HUES48 (cell line): ENCODE results near the gene CNN2.

Experiments
- H3K27ac ChIP-seq: one replicate; pipeline ENCODE4 v1.7.0; 2013; ENCODE audit warnings: low read depth, low read length, inconsistent platforms
- H3K27me3 ChIP-seq: 2 replicates; pipeline ENCODE4 v1.6.1; 2013; ENCODE audit warnings: mild to moderate bottlenecking, low read length; ENCODE audit not compliant: control insufficient read depth, insufficient read depth
- H3K36me3 ChIP-seq: 2 replicates; pipeline ENCODE4 v1.6.1; 2013; ENCODE audit warnings: low read length; ENCODE audit not compliant: control insufficient read depth, insufficient read depth
- H3K4me1 ChIP-seq: 2 replicates; pipeline ENCODE4 v1.6.1; 2013; ENCODE audit warnings: mild to moderate bottlenecking, low read length; ENCODE audit not compliant: control insufficient read depth, insufficient read depth
- H3K4me3 ChIP-seq: 2 replicates; pipeline ENCODE4 v1.5.1; 2013; ENCODE audit warnings: mild to moderate bottlenecking, low read depth, low read length
- H3K9ac ChIP-seq: 2 replicates; pipeline ENCODE4 v1.6.1; 2013; ENCODE audit warnings: mild to moderate bottlenecking, low read depth, low read length, moderate library complexity
- H3K9me3 ChIP-seq: 2 replicates; pipeline ENCODE4 v1.6.1; 2013; ENCODE audit warnings: low read length; ENCODE audit not compliant: control insufficient read depth, insufficient read depth

The CNN2 gene

DNA sequence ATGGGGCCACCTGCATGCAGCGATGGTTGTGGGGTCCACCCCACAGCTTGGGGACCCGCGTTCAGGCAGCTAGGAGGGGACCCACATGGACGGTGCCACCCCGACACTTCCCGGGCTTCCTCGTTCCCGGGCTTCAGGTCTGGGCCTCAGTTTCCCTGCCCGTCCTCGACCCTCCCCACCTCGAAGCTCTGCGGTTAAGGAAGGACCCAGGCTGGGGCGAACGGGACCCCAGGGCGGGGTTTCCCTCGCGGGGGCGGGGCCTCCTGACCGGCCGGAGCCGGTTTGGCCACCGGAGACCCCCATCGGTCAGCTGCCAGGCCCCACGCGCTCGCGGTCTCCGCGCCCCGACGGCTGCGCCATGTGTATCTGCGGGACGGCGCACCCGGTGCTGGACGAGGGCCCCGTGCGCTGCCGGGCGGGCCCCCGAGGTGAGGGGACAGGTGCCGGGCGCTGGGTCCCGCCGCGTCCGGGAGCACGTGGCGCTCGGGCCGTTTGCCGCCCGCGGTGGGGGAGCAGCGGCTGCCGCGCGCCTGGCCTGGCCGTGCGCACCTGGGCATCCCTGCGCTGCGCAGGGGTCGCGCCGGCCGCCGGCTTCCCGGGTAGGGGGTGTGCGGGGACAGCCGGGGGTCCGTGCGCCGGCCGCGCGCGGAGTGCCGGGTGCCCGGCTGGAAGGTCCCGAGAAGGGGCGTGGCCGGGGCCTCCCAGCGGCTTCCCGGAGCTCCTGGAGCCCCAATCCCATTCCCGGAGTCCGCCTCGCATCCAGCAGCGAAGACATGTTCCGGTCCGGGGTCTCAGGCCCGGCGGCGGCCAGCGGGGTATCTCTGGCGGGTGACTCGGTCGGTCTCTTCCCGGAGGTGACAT, 44.8 kb downstream of the CNN2 start:
- Histone ChIP-seq H3K4me3 (peak overlapping the region; percentile 71), H3K27me3 (peaks cover 15% of the 10 kb centered on the region)

DNA sequence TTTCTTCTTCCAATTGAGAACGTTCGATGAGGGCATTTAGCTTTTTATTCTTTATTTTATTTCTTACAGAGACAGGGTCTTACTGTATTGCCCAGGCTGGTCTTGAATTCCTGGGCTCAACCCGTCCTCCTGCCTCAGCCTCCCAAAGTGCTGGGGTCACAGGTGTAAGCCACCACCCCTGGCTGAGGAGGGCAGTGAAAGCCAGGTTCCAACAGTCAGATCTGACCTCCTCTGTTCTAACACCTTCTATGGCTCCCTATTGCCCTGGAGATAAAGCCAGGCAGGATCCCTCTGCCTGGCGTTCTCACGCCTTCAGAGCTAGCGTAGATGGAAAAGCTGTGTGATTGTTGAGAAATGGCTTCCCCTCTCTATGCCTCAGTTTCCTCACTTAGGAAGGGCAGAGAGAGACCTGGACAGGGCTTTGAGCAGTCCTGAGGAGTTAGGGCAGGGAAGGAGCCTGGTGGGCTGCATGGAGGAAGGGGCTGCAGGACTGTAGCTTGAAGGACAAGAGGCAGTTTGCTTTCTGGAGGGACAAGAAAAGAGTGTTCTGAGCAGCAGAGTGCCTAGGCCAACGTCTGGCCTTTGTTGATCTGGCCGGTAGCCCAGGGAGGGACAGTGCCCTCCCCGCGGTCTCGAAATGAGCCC, 46.1 kb downstream of the CNN2 start:
- peaks cover 24% of the 10 kb centered on the region for H3K36me3 ChIP-seq
- no peaks in the 10 kb centered on the region for H3K4me1 ChIP-seq
- peaks cover 7% of the 10 kb centered on the region for H3K27me3 ChIP-seq
- H3K27ac ChIP-seq: no peak overlapping the region
- no peaks in the 10 kb centered on the region for H3K9me3 ChIP-seq
- no peak overlapping the region for H3K9ac ChIP-seq
- no peak overlapping the region for H3K4me3 ChIP-seq

More for the DNA sequence above, 44.8 kb downstream of the CNN2 start:
- no peaks in the 10 kb centered on the region for H3K4me1 ChIP-seq
- H3K9me3 ChIP-seq: no peaks in the 10 kb centered on the region
- peak overlapping the region; percentile 35 for H3K27ac ChIP-seq
- peak overlapping the region; percentile 85; the same call in 1 of the 2 replicates for H3K9ac ChIP-seq
- peaks cover 24% of the 10 kb centered on the region for H3K36me3 ChIP-seq

DNA sequence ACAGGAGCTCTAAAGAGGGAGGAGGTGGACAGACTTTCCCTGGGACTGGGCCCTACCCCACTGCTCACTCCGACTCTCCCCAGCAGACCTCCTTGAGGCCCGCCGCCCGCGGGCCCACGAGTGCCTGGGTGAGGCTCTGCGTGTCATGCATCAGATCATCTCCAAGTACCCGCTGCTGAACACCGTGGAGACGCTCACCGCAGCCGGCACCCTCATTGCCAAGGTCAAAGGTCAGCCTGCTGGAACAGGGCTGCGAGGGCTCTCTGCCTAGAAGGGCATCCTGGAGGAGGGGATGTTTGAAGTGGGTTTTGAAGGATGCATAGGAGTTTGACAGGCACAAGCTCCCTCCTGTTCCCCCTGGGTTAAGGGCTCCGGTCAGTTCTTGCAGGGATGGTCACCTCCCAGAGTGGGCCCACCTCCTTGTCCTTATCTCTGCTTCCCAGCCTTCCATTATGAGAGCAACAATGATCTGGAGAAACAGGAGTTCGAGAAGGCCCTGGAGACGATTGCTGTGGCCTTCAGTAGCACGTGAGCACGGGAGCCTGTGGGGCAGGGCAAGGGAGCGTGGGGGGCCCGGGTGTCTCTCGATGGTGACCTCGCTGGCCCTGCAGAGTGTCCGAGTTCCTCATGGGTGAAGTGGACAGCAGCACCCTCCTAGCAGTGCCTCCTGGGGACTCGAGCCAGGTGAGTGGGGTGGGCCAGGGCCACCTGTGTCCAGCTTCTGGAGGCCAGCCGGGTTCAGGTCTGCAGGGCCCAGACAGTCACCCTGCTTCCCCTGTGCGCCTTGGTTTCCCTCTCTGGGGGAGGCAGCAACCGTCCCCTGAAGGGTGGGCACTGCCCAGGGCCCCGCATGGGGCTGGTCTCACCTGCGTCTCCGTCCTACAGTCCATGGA, 46.9 kb downstream of the CNN2 start:
- no peak overlapping the region for H3K4me3 ChIP-seq
- H3K9ac ChIP-seq: no peak overlapping the region
- peaks cover 4% of the 10 kb centered on the region for H3K27me3 ChIP-seq
- peaks cover 28% of the 10 kb centered on the region for H3K36me3 ChIP-seq
- no peak overlapping the region for H3K27ac ChIP-seq
- no peaks in the 10 kb centered on the region for H3K9me3 ChIP-seq
- no peaks in the 10 kb centered on the region for H3K4me1 ChIP-seq

DNA sequence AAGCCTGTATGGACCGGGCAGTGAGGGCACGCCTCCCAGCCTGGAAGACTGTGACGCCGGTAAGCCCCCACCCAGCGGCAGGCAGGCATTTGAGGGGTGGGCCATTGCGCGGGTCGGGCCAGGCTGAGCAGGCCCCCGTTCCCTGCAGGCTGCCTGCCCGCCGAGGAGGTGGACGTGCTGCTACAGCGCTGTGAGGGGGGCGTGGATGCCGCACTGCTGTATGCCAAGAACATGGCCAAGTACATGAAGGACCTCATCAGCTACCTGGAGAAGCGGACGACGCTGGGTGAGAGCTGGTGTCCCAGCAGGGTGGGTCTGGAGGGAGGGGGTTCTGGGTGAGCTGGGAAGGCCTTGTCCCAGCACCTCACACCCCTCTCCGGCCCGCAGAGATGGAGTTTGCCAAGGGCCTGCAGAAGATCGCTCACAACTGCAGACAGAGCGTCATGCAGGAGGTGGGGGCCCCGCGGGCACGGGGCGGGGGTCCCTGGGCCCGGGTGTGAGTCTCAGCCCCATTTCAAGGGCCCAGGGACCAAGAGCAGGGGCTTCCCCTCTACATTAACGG, 47.6 kb downstream of the CNN2 start:
- Histone ChIP-seq H3K27me3 (peaks cover 4% of the 10 kb centered on the region), H3K9ac (no peak overlapping the region), H3K36me3 (peaks cover 28% of the 10 kb centered on the region), H3K27ac (no peak overlapping the region), H3K9me3 (no peaks in the 10 kb centered on the region), H3K4me3 (no peak overlapping the region), H3K4me1 (no peaks in the 10 kb centered on the region)

DNA sequence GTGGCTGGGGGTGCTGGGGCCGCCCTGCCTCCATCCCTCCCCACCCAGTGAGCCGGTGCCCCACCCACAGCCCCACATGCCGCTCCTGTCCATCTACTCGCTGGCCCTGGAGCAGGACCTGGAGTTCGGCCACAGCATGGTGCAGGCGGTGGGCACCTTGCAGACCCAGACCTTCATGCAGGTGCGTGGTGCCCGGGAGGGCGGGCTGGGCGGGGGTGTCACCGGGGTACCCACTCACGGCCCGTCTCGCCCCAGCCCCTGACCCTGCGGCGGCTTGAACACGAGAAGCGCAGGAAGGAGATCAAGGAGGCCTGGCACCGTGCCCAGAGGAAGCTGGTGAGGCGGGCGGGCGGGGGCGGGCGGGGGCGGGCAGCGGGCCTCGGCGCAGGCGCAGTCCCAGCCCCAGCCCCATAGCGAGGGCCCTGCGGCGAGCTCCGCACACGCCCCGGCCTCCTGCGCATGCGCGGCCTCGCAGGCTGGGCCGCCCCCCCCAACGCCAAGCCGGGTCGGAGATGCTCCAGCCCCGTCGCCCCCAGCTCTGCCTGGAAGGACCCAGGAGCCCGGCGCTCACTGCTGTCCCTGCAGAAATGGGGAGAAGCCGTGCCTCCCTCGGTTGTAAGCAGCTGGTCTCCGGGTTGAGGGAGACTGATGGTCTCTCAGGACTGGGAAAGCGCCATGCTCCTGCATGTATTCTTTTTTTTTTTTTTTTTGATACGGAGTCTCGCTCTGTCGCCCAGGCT, 48.3 kb downstream of the CNN2 start:
- H3K4me3 ChIP-seq: no peak overlapping the region
- no peaks in the 10 kb centered on the region for H3K4me1 ChIP-seq
- H3K9ac ChIP-seq: no peak overlapping the region
- H3K27me3 ChIP-seq: peaks cover 4% of the 10 kb centered on the region
- H3K9me3 ChIP-seq: no peaks in the 10 kb centered on the region
- peaks cover 30% of the 10 kb centered on the region for H3K36me3 ChIP-seq
- no peak overlapping the region for H3K27ac ChIP-seq

DNA sequence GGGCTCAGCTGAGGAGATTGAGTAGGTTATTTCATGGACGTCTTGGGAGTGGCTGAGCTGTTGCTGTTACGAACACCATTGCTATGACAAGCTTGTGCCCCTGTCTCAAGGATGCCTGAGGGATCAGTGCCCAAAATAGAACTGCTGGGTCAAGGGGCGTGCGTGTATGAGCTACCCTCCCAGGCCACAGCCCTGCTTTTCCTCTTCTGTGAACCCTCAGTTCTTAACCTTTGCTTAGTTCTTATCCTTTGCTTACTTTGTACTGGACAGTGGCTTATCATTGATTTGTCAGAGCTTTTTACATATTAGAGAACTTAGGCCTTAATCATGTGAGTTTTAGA, 49.6 kb downstream of the CNN2 start:
- Histone ChIP-seq H3K9me3 (no peaks in the 10 kb centered on the region), H3K4me3 (no peak overlapping the region), H3K27me3 (peaks cover 4% of the 10 kb centered on the region; the same call in 1 of the 2 replicates), H3K36me3 (peaks cover 43% of the 10 kb centered on the region), H3K9ac (no peak overlapping the region), H3K27ac (no peak overlapping the region), H3K4me1 (no peaks in the 10 kb centered on the region)

DNA sequence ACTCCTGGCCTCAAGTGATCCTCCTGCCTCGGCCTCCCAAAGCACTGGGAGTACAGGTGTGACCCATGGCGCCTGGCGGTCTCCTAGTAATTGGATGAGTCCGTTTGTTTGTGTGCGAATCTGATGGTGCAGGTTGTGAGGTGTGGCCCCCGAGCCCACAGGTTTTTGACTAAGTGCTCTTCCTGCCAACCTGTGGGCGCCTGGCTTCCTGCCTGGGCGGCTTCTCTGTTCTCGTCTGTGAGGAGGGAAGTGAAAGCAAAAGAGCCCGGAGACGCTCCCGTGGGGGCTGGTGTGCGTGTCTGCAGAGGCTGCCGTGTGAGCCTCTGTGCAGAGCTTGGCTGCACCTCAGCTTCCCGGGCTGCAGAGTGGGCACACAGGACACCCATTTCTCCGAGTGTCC, 50.5 kb downstream of the CNN2 start:
- Histone ChIP-seq H3K4me1 (no peaks in the 10 kb centered on the region), H3K9ac (no peak overlapping the region), H3K9me3 (no peaks in the 10 kb centered on the region), H3K27me3 (no peaks in the 10 kb centered on the region), H3K27ac (no peak overlapping the region), H3K4me3 (no peak overlapping the region), H3K36me3 (peaks cover 43% of the 10 kb centered on the region)

DNA sequence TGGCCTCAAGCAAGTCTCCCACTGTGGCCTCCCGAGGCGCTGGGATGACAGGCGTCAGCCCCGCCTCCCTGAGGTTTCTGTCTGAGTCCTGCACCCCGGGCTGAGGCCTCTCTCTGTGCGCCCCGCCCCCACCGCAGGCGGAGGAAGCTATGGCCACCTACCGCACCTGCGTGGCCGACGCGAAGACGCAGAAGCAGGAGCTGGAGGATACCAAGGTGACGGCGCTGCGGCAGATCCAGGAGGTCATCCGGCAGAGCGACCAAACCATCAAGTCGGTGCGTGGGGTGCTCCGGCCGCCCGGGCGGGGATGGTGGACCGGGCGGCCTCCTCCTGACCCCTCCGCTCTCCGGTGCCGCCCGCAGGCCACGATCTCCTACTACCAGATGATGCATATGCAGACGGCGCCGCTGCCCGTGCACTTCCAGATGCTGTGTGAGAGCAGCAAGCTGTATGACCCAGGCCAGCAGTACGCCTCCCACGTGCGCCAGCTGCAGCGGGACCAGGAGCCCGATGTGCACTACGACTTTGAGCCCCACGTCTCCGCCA, 53.2 kb downstream of the CNN2 start:
- H3K9ac ChIP-seq: no peak overlapping the region
- no peaks in the 10 kb centered on the region for H3K27me3 ChIP-seq
- H3K4me1 ChIP-seq: no peaks in the 10 kb centered on the region
- H3K27ac ChIP-seq: no peak overlapping the region
- peaks cover 48% of the 10 kb centered on the region for H3K36me3 ChIP-seq
- no peak overlapping the region for H3K4me3 ChIP-seq
- H3K9me3 ChIP-seq: no peaks in the 10 kb centered on the region

DNA sequence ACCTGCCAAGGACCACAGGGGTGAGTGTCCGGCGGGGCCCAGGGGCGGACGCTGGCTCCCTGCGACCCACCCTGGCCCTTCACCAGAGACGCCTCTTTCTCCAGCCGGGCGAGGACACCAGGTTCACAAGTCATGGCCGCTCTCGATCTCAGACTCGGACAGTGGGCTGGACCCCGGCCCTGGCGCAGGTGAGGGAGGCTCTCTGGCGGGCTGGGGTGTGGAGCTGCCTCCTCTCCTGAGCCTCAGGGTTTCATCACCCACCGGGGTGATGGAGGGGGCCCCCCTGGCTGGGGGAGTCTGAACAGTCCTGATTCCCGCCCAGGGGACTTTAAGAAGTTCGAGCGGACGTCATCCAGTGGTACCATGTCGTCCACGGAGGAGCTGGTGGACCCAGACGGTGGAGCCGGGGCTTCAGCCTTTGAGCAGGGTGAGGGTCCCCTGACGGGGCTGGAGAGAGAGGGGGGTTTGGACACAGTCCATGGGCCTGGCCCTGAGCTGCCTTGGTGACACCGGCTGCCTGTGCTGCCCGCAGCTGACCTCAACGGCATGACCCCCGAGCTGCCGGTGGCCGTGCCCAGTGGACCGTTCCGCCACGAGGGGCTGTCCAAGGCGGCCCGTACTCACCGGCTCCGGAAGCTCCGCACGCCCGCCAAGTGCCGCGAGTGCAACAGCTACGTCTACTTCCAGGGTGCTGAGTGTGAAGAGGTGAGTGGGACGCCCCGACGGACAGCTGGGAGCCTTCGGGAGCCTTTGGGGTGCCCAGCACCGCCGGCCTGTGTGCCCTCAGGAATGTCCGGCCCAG, 54.2 kb downstream of the CNN2 start:
- H3K27me3 ChIP-seq: no peaks in the 10 kb centered on the region
- no peaks in the 10 kb centered on the region for H3K4me1 ChIP-seq
- no peaks in the 10 kb centered on the region for H3K9me3 ChIP-seq
- no peak overlapping the region for H3K4me3 ChIP-seq
- peaks cover 46% of the 10 kb centered on the region for H3K36me3 ChIP-seq
- H3K27ac ChIP-seq: no peak overlapping the region
- no peak overlapping the region for H3K9ac ChIP-seq
